ENCODE results near the gene GPR78.

GRCh38 chr4:8545439-8545765, 34.8 kb upstream of the GPR78 start:
- TF ChIP-seq BHLHE40 (IDR thresholded peaks at IDR 0.05; ENCODE audit: borderline replicate concordance) (no peak), FOXA1 (IDR thresholded peaks at IDR 0.05) (no peak), L3MBTL2 (conservative IDR thresholded peaks at IDR 0.05) (no peak)
